ENCODE measurements around the gene TEX101.

Gene TEX101

GRCh38 chr19:43408043-43408442 is 6.6 kb upstream of the TEX101 start:
- no peaks in the 10 kb centered on the region for H3K4me1 ChIP-seq (ENCODE audit: control insufficient read depth, low read length)
- no peaks in the 10 kb centered on the region for H3K27me3 ChIP-seq (ENCODE audit: control insufficient read depth, low read length)
- H3K36me3 ChIP-seq (ENCODE audit: control insufficient read depth, low read length), result no peaks in the 10 kb centered on the region
- no peaks in the 10 kb centered on the region for H4K20me1 ChIP-seq (ENCODE audit: control insufficient read depth, insufficient read depth, low read depth, low read length)
- H3F3A ChIP-seq (ENCODE audit: control insufficient read depth, insufficient read depth), result no peaks in the 10 kb centered on the region
- no peaks in the 10 kb centered on the region for H3K79me2 ChIP-seq (ENCODE audit: control insufficient read depth, low read length)
- no peak overlapping the region for H3K27ac ChIP-seq (ENCODE audit: low read depth, low read length)
- H3K9me3 ChIP-seq (ENCODE audit: control insufficient read depth, insufficient read depth, low read length), result no peaks in the 10 kb centered on the region
- H3K4me2 ChIP-seq (ENCODE audit: low read length), result no peak overlapping the region
- H3K9me2 ChIP-seq (replicated peaks; ENCODE audit: control insufficient read depth, low read length), result no peaks in the 10 kb centered on the region
- H3K4me3 ChIP-seq (ENCODE audit: low read length), result no peak overlapping the region
- no peak for TF ChIP-seq EZH2phosphoT487 (IDR thresholded peaks at IDR 0.05; ENCODE audit: borderline replicate concordance, low read length)

- H4K20me1 ChIP-seq (ENCODE audit: control insufficient read depth, insufficient read depth, low read depth, low read length), result no peaks in the 10 kb centered on the region
- TF ChIP-seq EZH2phosphoT487 (IDR thresholded peaks at IDR 0.05; ENCODE audit: borderline replicate concordance, low read length), result no peak
- no peak for TF ChIP-seq CTCF (IDR thresholded peaks at IDR 0.05; ENCODE audit: low read depth, low read length, poor library complexity, severe bottlenecking)
- no peaks in the 10 kb centered on the region for H3K79me2 ChIP-seq (ENCODE audit: control insufficient read depth, low read length)
- H3K4me1 ChIP-seq (ENCODE audit: control insufficient read depth, low read length), result no peaks in the 10 kb centered on the region
- no peaks in the 10 kb centered on the region for H3K9me2 ChIP-seq (replicated peaks; ENCODE audit: control insufficient read depth, low read length)
- no peaks in the 10 kb centered on the region for H3K36me3 ChIP-seq (ENCODE audit: control insufficient read depth, low read length)
- H3K27ac ChIP-seq (ENCODE audit: low read depth, low read length), result no peak overlapping the region
- H3K4me2 ChIP-seq (ENCODE audit: low read length), result no peak overlapping the region
- no peaks in the 10 kb centered on the region for H3K9me3 ChIP-seq (ENCODE audit: control insufficient read depth, insufficient read depth, low read length)
- no peak overlapping the region for H3K4me3 ChIP-seq (ENCODE audit: low read length)
- no peaks in the 10 kb centered on the region for H3K27me3 ChIP-seq (ENCODE audit: control insufficient read depth, low read length)
- no peaks in the 10 kb centered on the region for H3F3A ChIP-seq (ENCODE audit: control insufficient read depth, insufficient read depth)
Observed at GRCh38 chr19:43409415-43409814, 5.3 kb upstream of the TEX101 start.

GRCh38 chr19:43412441-43412840 is 2.2 kb upstream of the TEX101 start:
- Histone ChIP-seq H3K27ac (ENCODE audit: low read depth, low read length) (no peak overlapping the region), H3K4me2 (ENCODE audit: low read length) (no peak overlapping the region), H3K9me2 (replicated peaks; ENCODE audit: control insufficient read depth, low read length) (no peaks in the 10 kb centered on the region), H3F3A (ENCODE audit: control insufficient read depth, insufficient read depth) (no peaks in the 10 kb centered on the region), H3K9me3 (ENCODE audit: control insufficient read depth, insufficient read depth, low read length) (no peaks in the 10 kb centered on the region), H3K4me3 (ENCODE audit: low read length) (no peak overlapping the region), H4K20me1 (ENCODE audit: control insufficient read depth, insufficient read depth, low read depth, low read length) (no peaks in the 10 kb centered on the region), H3K79me2 (ENCODE audit: control insufficient read depth, low read length) (no peaks in the 10 kb centered on the region), H3K4me1 (ENCODE audit: control insufficient read depth, low read length) (no peaks in the 10 kb centered on the region), H3K36me3 (ENCODE audit: control insufficient read depth, low read length) (no peaks in the 10 kb centered on the region), H3K27me3 (ENCODE audit: control insufficient read depth, low read length) (no peaks in the 10 kb centered on the region)
- no peak for TF ChIP-seq CTCF (IDR thresholded peaks at IDR 0.05; ENCODE audit: low read depth, low read length, poor library complexity, severe bottlenecking)
- TF ChIP-seq EZH2phosphoT487 (IDR thresholded peaks at IDR 0.05; ENCODE audit: borderline replicate concordance, low read length), result no peak

- no peaks in the 10 kb centered on the region for H3K27me3 ChIP-seq (ENCODE audit: control insufficient read depth, low read length)
- no peak overlapping the region for H3K4me2 ChIP-seq (ENCODE audit: low read length)
Observed at GRCh38 chr19:43416951-43417623, 2.4 kb downstream of the TEX101 start.

More at GRCh38 chr19:43416951-43417623, 2.4 kb downstream of the TEX101 start:
- TF ChIP-seq EZH2phosphoT487 (IDR thresholded peaks at IDR 0.05; ENCODE audit: borderline replicate concordance, low read length), result no peak
- Histone ChIP-seq H3K9me2 (replicated peaks; ENCODE audit: control insufficient read depth, low read length) (no peaks in the 10 kb centered on the region), H3K4me1 (ENCODE audit: control insufficient read depth, low read length) (no peaks in the 10 kb centered on the region), H3K79me2 (ENCODE audit: control insufficient read depth, low read length) (no peaks in the 10 kb centered on the region), H4K20me1 (ENCODE audit: control insufficient read depth, insufficient read depth, low read depth, low read length) (no peaks in the 10 kb centered on the region), H3K27ac (ENCODE audit: low read depth, low read length) (no peak overlapping the region), H3K36me3 (ENCODE audit: control insufficient read depth, low read length) (no peaks in the 10 kb centered on the region), H3F3A (ENCODE audit: control insufficient read depth, insufficient read depth) (no peaks in the 10 kb centered on the region), H3K4me3 (ENCODE audit: low read length) (no peak overlapping the region), H3K9me3 (ENCODE audit: control insufficient read depth, insufficient read depth, low read length) (no peaks in the 10 kb centered on the region)

Measured in DOHH2 (cell line).